ENCODE results near the gene CHMP2A. TPM values are rescaled to one million over a fixed set of nuclear protein-coding genes. Genes with fewer than 3 reads are reported as not detected.
A peak's percentile ranks its signal among the peaks of the same experiment; 100 is the strongest.

CHMP2A gene
- total and polyA plus RNA-seq, 4 donors, result 87.7 to 309 (median 192) TPM

DNA sequence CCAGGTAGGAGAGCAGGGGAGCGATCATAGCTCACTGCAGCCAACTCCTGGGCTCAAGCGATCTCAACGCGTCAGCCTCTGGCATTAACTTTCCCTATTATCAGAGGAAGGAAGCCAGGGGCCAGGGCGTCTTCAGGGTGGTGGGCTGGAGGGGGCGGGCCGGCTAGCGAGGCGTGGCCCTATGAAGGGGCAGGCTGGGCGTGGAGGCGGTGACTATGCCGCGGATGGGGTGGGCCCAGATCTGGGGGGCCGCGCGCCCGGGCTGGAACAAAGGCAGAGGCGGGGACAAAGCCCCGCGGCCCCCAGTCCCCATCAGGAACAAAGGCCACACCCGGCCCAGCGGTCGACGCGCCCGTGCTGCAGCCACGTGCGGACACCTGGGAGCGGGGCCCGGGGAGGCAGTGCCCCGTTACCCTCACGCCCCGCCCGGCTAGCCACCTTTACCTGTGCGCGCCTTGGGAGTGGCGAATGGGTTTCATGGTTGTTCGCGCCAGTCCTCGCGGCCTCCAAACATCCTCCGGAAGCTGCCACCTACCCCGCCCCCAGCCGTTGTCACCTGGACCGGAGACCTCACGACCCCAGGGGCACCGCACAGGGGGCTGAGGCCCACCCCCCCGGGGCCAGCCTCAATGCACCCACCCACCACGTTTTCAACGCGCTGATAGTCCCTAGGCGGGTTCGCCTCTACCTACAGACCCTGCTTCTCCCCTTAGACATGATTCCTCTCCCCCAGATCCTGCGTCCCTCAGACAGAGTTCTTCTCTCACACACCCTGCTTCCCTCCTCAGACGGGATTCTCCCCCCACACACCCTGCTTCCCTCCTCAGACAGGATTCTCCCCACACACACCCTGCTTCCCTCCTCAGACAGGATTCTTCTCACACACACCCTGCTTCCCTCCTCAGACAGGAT lies 16.4 kb downstream of the CHMP2A start:
- Histone ChIP-seq H3K4me1 (ENCODE audit: control insufficient read depth in 5 of 5, insufficient read depth in 5 of 5, low read length in 5 of 5) (peaks cover 0 to 6% (median 2%) of the 10 kb centered on the region in 5 donors), H3K27ac (ENCODE audit: low read depth in 1 of 2, low read length in 1 of 2) (no peak overlapping the region), H3K36me3 (ENCODE audit: control insufficient read depth in 4 of 4, insufficient read depth in 4 of 4, low read length in 4 of 4) (no peaks in the 10 kb centered on the region), H3K9ac (ENCODE audit: insufficient read depth in 1 of 2, low read length in 2 of 2) (peak overlapping the region; percentile 65 to 84), H3K27me3 (ENCODE audit: control insufficient read depth in 3 of 3, insufficient read depth in 3 of 3, low read length in 2 of 3) (peaks cover 0 to 2% (median 0%) of the 10 kb centered on the region in 3 donors), H3K4me3 (peak overlapping the region; percentile 10), H3K9me3 (ENCODE audit: control insufficient read depth in 4 of 4, insufficient read depth in 3 of 4, low read length in 3 of 4) (no peaks in the 10 kb centered on the region)
- TF ChIP-seq, protein P1, sequence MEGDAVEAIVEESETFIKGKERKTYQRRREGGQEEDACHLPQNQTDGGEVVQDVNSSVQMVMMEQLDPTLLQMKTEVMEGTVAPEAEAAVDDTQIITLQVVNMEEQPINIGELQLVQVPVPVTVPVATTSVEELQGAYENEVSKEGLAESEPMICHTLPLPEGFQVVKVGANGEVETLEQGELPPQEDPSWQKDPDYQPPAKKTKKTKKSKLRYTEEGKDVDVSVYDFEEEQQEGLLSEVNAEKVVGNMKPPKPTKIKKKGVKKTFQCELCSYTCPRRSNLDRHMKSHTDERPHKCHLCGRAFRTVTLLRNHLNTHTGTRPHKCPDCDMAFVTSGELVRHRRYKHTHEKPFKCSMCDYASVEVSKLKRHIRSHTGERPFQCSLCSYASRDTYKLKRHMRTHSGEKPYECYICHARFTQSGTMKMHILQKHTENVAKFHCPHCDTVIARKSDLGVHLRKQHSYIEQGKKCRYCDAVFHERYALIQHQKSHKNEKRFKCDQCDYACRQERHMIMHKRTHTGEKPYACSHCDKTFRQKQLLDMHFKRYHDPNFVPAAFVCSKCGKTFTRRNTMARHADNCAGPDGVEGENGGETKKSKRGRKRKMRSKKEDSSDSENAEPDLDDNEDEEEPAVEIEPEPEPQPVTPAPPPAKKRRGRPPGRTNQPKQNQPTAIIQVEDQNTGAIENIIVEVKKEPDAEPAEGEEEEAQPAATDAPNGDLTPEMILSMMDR (IDR thresholded peaks at IDR 0.05; ENCODE audit: control extremely low read depth, extremely low read depth), result no peak
- DNase-seq (peak; percentile 92 to 94 (median 92)), ATAC-seq (ENCODE audit: insufficient read depth, low FRiP score) (peak; percentile 62)
- 2% methylated on average over 54 to 55 of the region's 55 CpGs for WGBS, 2 donors

DNA sequence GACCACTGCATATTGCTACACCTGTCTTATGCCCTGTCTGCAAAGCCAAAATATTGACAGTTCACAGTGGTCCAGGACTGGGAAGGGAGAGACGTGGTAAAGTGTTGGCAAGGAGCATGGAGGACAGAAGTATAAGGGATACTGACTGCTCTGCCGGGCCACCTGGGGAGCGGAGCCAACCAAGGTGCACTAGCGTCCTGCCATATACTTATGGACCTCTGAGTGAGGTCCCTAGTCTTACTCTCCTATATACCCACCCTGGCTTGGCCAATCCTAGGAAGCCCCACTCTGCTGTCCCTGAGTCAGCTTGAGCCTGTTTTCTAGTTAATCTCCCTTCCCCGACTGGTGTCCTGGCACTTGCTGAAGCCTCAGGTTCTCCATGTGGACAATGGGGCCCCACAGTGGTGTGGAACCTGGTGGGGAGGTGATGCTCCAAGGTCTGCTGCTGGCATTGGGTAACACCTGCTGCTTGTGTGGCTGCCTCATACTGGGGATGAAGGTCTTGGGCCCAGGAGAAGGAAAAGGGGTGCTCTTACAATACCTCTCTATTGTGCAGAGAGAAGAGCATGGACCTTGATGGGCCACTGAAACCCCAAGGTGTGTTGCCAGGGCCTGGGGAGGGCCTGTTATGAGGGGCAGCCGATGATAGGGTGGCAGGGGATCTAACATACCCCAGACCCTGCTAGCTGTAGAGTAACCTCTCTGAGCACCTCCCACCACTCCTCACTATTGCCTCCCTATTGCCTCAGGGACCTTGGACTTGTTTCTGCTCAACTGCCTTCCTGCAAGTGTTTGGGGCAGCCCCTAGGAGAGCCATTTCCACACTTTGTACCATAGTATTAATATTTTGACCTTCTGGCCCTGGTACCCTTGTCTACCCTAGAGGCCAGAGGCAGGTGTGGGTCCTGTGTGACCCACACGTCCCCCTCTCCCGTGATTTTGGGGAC lies 17.8 kb downstream of the CHMP2A start:
- no peak for ATAC-seq (ENCODE audit: insufficient read depth, low FRiP score)
- 93 to 94% methylated on average over 8 of the region's 8 CpGs for WGBS, 2 donors
- no peaks in the 10 kb centered on the region for H3K9me3 ChIP-seq (ENCODE audit: control insufficient read depth in 4 of 4, insufficient read depth in 3 of 4, low read length in 3 of 4)
- no peak for DNase-seq
- H3K27me3 ChIP-seq (ENCODE audit: control insufficient read depth in 3 of 3, insufficient read depth in 3 of 3, low read length in 2 of 3), result no peaks in the 10 kb centered on the region
- H3K4me3 ChIP-seq, result no peak overlapping the region
- H3K27ac ChIP-seq (ENCODE audit: low read depth in 1 of 2, low read length in 1 of 2), result no peak overlapping the region
- TF ChIP-seq, protein P1 (IDR thresholded peaks at IDR 0.05; ENCODE audit: control extremely low read depth, extremely low read depth), result no peak
- peaks cover 0 to 6% (median 2%) of the 10 kb centered on the region in 5 donors for H3K4me1 ChIP-seq (ENCODE audit: control insufficient read depth in 5 of 5, insufficient read depth in 5 of 5, low read length in 5 of 5)
- H3K36me3 ChIP-seq (ENCODE audit: control insufficient read depth in 4 of 4, insufficient read depth in 4 of 4, low read length in 4 of 4), result no peaks in the 10 kb centered on the region
- no peak overlapping the region for H3K9ac ChIP-seq (ENCODE audit: insufficient read depth in 1 of 2, low read length in 2 of 2)

DNA sequence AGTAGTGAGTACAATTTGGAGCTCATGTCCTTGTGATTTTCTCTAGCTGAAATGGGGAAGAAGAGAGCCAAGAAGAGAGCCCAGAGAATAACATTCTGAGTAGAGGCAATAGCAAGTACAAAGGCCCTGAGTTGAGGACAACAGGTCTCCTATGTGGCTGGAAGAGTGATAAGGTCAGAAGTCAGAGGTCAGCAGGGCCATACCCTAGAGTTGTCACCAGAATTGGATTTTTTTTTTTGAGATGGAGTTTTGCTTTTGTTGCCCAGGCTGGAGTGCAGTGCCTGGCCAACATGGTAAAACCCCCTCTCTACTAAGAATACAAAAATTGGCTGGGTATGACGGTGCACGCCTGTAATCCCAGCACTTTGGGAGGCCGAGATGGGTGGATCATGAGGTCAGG lies 19.0 kb downstream of the CHMP2A start:
- TF ChIP-seq, protein P1 (IDR thresholded peaks at IDR 0.05; ENCODE audit: control extremely low read depth, extremely low read depth), result no peak
- Histone ChIP-seq H3K9ac (ENCODE audit: insufficient read depth in 1 of 2, low read length in 2 of 2) (no peak overlapping the region), H3K36me3 (ENCODE audit: control insufficient read depth in 4 of 4, insufficient read depth in 4 of 4, low read length in 4 of 4) (no peaks in the 10 kb centered on the region), H3K27ac (ENCODE audit: low read depth in 1 of 2, low read length in 1 of 2) (no peak overlapping the region), H3K9me3 (ENCODE audit: control insufficient read depth in 4 of 4, insufficient read depth in 3 of 4, low read length in 3 of 4) (no peaks in the 10 kb centered on the region), H3K4me3 (no peak overlapping the region), H3K4me1 (ENCODE audit: control insufficient read depth in 5 of 5, insufficient read depth in 5 of 5, low read length in 5 of 5) (peaks cover 0 to 6% (median 2%) of the 10 kb centered on the region in 5 donors), H3K27me3 (ENCODE audit: control insufficient read depth in 3 of 3, insufficient read depth in 3 of 3, low read length in 2 of 3) (no peaks in the 10 kb centered on the region)
- no peak for DNase-seq
- 93 to 98% methylated on average over 3 of the region's 3 CpGs for WGBS, 2 donors
- no peak for ATAC-seq (ENCODE audit: insufficient read depth, low FRiP score)
